H9 (cell line): ENCODE results near the gene TLK1. TPM values are rescaled to one million over a fixed set of nuclear protein-coding genes. Genes with fewer than 3 reads are reported as not detected.
A peak's percentile ranks its signal among the peaks of the same experiment; 100 is the strongest.

Source experiments
- DNase-seq: peaks from one replicate; pipeline ENCODE4 v3.0.0-alpha.2; 2017
- H2AFZ ChIP-seq: one replicate; pipeline ENCODE4 v1.6.1; 2013; ENCODE audit warnings: mild to moderate bottlenecking, low read length, control low read depth, moderate library complexity
- H2AK5ac ChIP-seq: 2 replicates; pipeline ENCODE4 v1.6.1; 2013; ENCODE audit warnings: low read length, control low read depth, mixed read lengths; ENCODE audit not compliant: insufficient read length
- H2BK120ac ChIP-seq: one replicate; pipeline ENCODE4 v1.6.1; 2013; ENCODE audit warnings: low read depth, mild to moderate bottlenecking, low read length, control low read depth, inconsistent platforms; ENCODE audit not compliant: poor library complexity, severe bottlenecking
- H2BK12ac ChIP-seq: 2 replicates; pipeline ENCODE4 v1.6.1; 2013; ENCODE audit warnings: low read length, control low read depth, mixed read lengths, low read depth; ENCODE audit not compliant: insufficient read length
- H2BK15ac ChIP-seq: 2 replicates; pipeline ENCODE4 v1.6.1; 2013; ENCODE audit warnings: low read depth, low read length, control low read depth
- H2BK20ac ChIP-seq: one replicate; pipeline ENCODE4 v1.6.1; 2013; ENCODE audit warnings: low read depth, mild to moderate bottlenecking, low read length, control low read depth, inconsistent platforms; ENCODE audit not compliant: poor library complexity, severe bottlenecking
- H2BK5ac ChIP-seq: 2 replicates; pipeline ENCODE4 v1.6.1; 2013; ENCODE audit warnings: low read length, control low read depth, mixed read lengths; ENCODE audit not compliant: insufficient read length
- H3K14ac ChIP-seq: 2 replicates; pipeline ENCODE4 v1.6.1; 2013; ENCODE audit warnings: low read length, control low read depth; ENCODE audit not compliant: insufficient read depth
- H3K18ac ChIP-seq: 2 replicates; pipeline ENCODE4 v1.6.1; 2013; ENCODE audit warnings: low read depth, mild to moderate bottlenecking, mixed read lengths, low read length, control low read depth; ENCODE audit not compliant: insufficient read length
- H3K23ac ChIP-seq: 2 replicates; pipeline ENCODE4 v1.6.1; 2013; ENCODE audit warnings: low read length, control low read depth, mixed read lengths, low read depth; ENCODE audit not compliant: insufficient read length
- H3K23me2 ChIP-seq: 2 replicates; pipeline ENCODE4 v1.6.1; 2013; ENCODE audit warnings: low read depth, mild to moderate bottlenecking, mixed read lengths, low read length, control low read depth; ENCODE audit not compliant: insufficient read length, poor library complexity, severe bottlenecking
- H3K27ac ChIP-seq: 2 replicates; pipeline ENCODE4 v1.5.1; 2013; ENCODE audit warnings: low read length, control low read depth, mixed read lengths, low read depth; ENCODE audit not compliant: insufficient read length
- H3K27me3 ChIP-seq: 2 replicates; pipeline ENCODE4 v1.6.1; 2013; ENCODE audit warnings: low read length, control low read depth, inconsistent platforms; ENCODE audit not compliant: insufficient read depth
- H3K4ac ChIP-seq: 2 replicates; pipeline ENCODE4 v1.6.1; 2013; ENCODE audit warnings: low read depth, mild to moderate bottlenecking, control low read depth, inconsistent platforms, low read length, moderate library complexity
- H3K4me1 ChIP-seq: 2 replicates; pipeline ENCODE4 v1.6.1; 2013; ENCODE audit warnings: low read length, control low read depth, inconsistent platforms; ENCODE audit not compliant: insufficient read depth
- H3K4me2 ChIP-seq: 2 replicates; pipeline ENCODE4 v1.6.1; 2013; ENCODE audit warnings: low read length, control low read depth, mixed read lengths; ENCODE audit not compliant: insufficient read length, insufficient read depth
- H3K56ac ChIP-seq: 2 replicates; pipeline ENCODE4 v1.6.1; 2013; ENCODE audit warnings: low read depth, mild to moderate bottlenecking, mixed read lengths, low read length, control low read depth; ENCODE audit not compliant: insufficient read length
- H3K79me1 ChIP-seq: 2 replicates; pipeline ENCODE4 v1.6.1; 2013; ENCODE audit warnings: low read depth, mild to moderate bottlenecking, moderate library complexity, low read length, control low read depth, inconsistent platforms; ENCODE audit not compliant: insufficient read depth, poor library complexity, severe bottlenecking
- H3K79me2 ChIP-seq: 2 replicates; pipeline ENCODE4 v1.6.1; 2013; ENCODE audit warnings: low read length, control low read depth, inconsistent platforms; ENCODE audit not compliant: insufficient read depth
- H3K9ac ChIP-seq: 2 replicates; pipeline ENCODE4 v1.6.1; 2013; ENCODE audit warnings: low read length, control low read depth, mixed read lengths; ENCODE audit not compliant: insufficient read length; ENCODE audit errors: extremely low read depth
- H3K9me3 ChIP-seq: one replicate; pipeline ENCODE4 v1.6.1; 2013; ENCODE audit warnings: low read depth, low read length, inconsistent platforms; ENCODE audit not compliant: control insufficient read depth
- H3T11ph ChIP-seq: one replicate; pipeline ENCODE4 v1.6.1; 2013; ENCODE audit warnings: mild to moderate bottlenecking, low read length, control low read depth, inconsistent platforms
- H4K20me1 ChIP-seq: one replicate; pipeline ENCODE4 v1.6.1; 2013; ENCODE audit not compliant: control insufficient read depth, insufficient read length, insufficient read depth
- H4K5ac ChIP-seq: 2 replicates; pipeline ENCODE4 v1.6.1; 2013; ENCODE audit warnings: low read depth, mild to moderate bottlenecking, mixed read lengths, low read length, control low read depth; ENCODE audit not compliant: insufficient read length
- H4K8ac ChIP-seq: replicated peaks from 2 replicates; pipeline ENCODE4 v1.6.1; 2013; ENCODE audit warnings: low read length, control low read depth, mixed read lengths, low read depth; ENCODE audit not compliant: insufficient read length
- H4K91ac ChIP-seq: 2 replicates; pipeline ENCODE4 v1.6.1; 2013; ENCODE audit warnings: low read depth, mild to moderate bottlenecking, moderate library complexity, mixed read lengths, low read length, control low read depth; ENCODE audit not compliant: insufficient read length
- H3K27ac Mint-ChIP-seq, 3 experiments: 2 replicates in 2 of 3; 3 replicates in 1 of 3; pipeline ENCODE4 v1.8.0; 2020 to 2021; ENCODE audit warnings: mixed read lengths in 3 of 3, mild to moderate bottlenecking in 1 of 3, moderate library complexity in 1 of 3
- H3K27me3 Mint-ChIP-seq: 2 replicates; pipeline ENCODE4 v1.8.0; 2021; ENCODE audit warnings: low read depth, mild to moderate bottlenecking, moderate library complexity, mixed read lengths
- H3K36me3 Mint-ChIP-seq, 3 experiments: 2 replicates in 2 of 3; 3 replicates in 1 of 3; pipeline ENCODE4 v1.8.0; 2020 to 2021; ENCODE audit warnings: low read depth in 3 of 3, mixed read lengths in 3 of 3; ENCODE audit not compliant: insufficient read depth in 1 of 3
- H3K4me1 Mint-ChIP-seq, 2 experiments: 2 replicates each; pipeline ENCODE4 v1.8.0; 2020; ENCODE audit warnings: mixed read lengths in 2 of 2
- H3K4me3 Mint-ChIP-seq, 2 experiments: 2 replicates in 1 of 2; 3 replicates in 1 of 2; pipeline ENCODE4 v1.8.0; 2020 to 2021; ENCODE audit warnings: mild to moderate bottlenecking in 2 of 2, mixed read lengths in 2 of 2, moderate library complexity in 1 of 2
- H3K9me3 Mint-ChIP-seq, 2 experiments: 2 replicates in 1 of 2; 3 replicates in 1 of 2; pipeline ENCODE4 v1.8.0; 2020; ENCODE audit warnings: mild to moderate bottlenecking in 2 of 2, mixed read lengths in 2 of 2, moderate library complexity in 1 of 2
- WGBS: extraction: QIAGEN DNeasy Blood & Tissue Kit; methylation state at CpG from one replicate; pipeline ENCODE4 v1.1.7; 2013; ENCODE audit warnings: missing lambda C conversion rate, low lambda C conversion rate, mixed read lengths; ENCODE audit not compliant: insufficient read length; ENCODE audit errors: extremely low coverage; 5-methylcytosine and 5-hydroxymethylcytosine counted together
- total RNA-seq: library from RNA; stranded (reverse); gene quantifications from 2 replicates; pipeline ENCODE4 v1.2.1, GENCODE V29; 2021
- TF ChIP-seq, protein P1 (sequence below): fragments of 200-600 bp; sonication (generic); conservative IDR thresholded peaks from 3 replicates; pipeline ENCODE4 v1.8.0; 2021; ENCODE audit warnings: antibody characterized with exemption, mild to moderate bottlenecking

Gene TLK1
- total RNA-seq, 1 experiment from 2014 or later: 112 TPM

- peak overlapping the region; percentile 8 to 84 (median 82); a peak in 5 of 7 replicates for H3K27ac Mint-ChIP-seq
- Histone ChIP-seq H3K79me1 (no peaks in the 10 kb centered on the region), H3K23ac (no peak overlapping the region), H4K91ac (no peak overlapping the region), H3K27me3 (no peaks in the 10 kb centered on the region), H3K4me2 (no peak overlapping the region), H4K20me1 (no peaks in the 10 kb centered on the region), H3K23me2 (no peaks in the 10 kb centered on the region), H3K79me2 (peaks cover 39% of the 10 kb centered on the region; the same call in 1 of the 2 replicates), H3K27ac (no peak overlapping the region), H3K9ac (no peak overlapping the region), H3K4ac (no peak overlapping the region), H2AK5ac (no peak overlapping the region), H3K9me3 (no peaks in the 10 kb centered on the region), H2BK120ac (no peak overlapping the region), H2BK12ac (no peak overlapping the region), H3K56ac (no peak overlapping the region), H2BK15ac (no peak overlapping the region), H2BK5ac (no peak overlapping the region), H3K14ac (no peak overlapping the region), H3K4me1 (peaks cover 3% of the 10 kb centered on the region; the same call in 1 of the 2 replicates), H2BK20ac (no peak overlapping the region), H2AFZ (no peak overlapping the region), H4K8ac (no peak overlapping the region), H4K5ac (no peak overlapping the region), H3K18ac (no peak overlapping the region), H3T11ph (no peak overlapping the region)
- TF ChIP-seq, protein P1, sequence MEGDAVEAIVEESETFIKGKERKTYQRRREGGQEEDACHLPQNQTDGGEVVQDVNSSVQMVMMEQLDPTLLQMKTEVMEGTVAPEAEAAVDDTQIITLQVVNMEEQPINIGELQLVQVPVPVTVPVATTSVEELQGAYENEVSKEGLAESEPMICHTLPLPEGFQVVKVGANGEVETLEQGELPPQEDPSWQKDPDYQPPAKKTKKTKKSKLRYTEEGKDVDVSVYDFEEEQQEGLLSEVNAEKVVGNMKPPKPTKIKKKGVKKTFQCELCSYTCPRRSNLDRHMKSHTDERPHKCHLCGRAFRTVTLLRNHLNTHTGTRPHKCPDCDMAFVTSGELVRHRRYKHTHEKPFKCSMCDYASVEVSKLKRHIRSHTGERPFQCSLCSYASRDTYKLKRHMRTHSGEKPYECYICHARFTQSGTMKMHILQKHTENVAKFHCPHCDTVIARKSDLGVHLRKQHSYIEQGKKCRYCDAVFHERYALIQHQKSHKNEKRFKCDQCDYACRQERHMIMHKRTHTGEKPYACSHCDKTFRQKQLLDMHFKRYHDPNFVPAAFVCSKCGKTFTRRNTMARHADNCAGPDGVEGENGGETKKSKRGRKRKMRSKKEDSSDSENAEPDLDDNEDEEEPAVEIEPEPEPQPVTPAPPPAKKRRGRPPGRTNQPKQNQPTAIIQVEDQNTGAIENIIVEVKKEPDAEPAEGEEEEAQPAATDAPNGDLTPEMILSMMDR: no peak
- no peak for DNase-seq
- peaks cover 0 to 2% (median 0%) of the 10 kb centered on the region in 3 experiments; a peak in 1 of 7 replicates for H3K36me3 Mint-ChIP-seq
- no CpG with 5 or more reads among the region's 1 CpG for WGBS
- H3K4me1 Mint-ChIP-seq: peaks cover 41 to 55% of the 10 kb centered on the region in 2 experiments
- no peak overlapping the region for H3K4me3 Mint-ChIP-seq
- no peaks in the 10 kb centered on the region for H3K9me3 Mint-ChIP-seq
- H3K27me3 Mint-ChIP-seq: no peaks in the 10 kb centered on the region
These were observed 19.4 kb downstream of the TLK1 start for GRCh38 chr2:171141320-171141719.
